Parathyroid adenoma (tissue), 2 donors: ENCODE data around the gene ZBTB38.

ENCODE experiments used
- H2AFZ ChIP-seq: fragments of 300-600 bp; sonication (generic); one replicate; pipeline ENCODE4 v1.7.0; 2017; ENCODE audit warnings: antibody characterized with exemption, mild to moderate bottlenecking
- H3K27ac ChIP-seq: fragments of 300-600 bp; sonication (generic); one replicate; pipeline ENCODE4 v1.7.0; 2017
- H3K27me3 ChIP-seq: fragments of 300-600 bp; sonication (generic); one replicate; pipeline ENCODE4 v1.7.0; 2017; ENCODE audit warnings: low read length; ENCODE audit not compliant: control insufficient read depth, insufficient read depth
- H3K36me3 ChIP-seq: fragments of 300-600 bp; sonication (generic); one replicate; pipeline ENCODE4 v1.7.0; 2017; ENCODE audit warnings: low read length; ENCODE audit not compliant: control insufficient read depth, insufficient read depth
- H3K4me1 ChIP-seq: fragments of 300-600 bp; sonication (generic); one replicate; pipeline ENCODE4 v1.7.0; 2017; ENCODE audit warnings: control low read depth
- H3K4me2 ChIP-seq: fragments of 300-600 bp; sonication (generic); one replicate; pipeline ENCODE4 v1.7.0; 2017; ENCODE audit warnings: low read length
- H3K4me3 ChIP-seq: fragments of 300-600 bp; sonication (generic); one replicate; pipeline ENCODE4 v1.7.0; 2017; ENCODE audit warnings: low read depth, low read length
- H3K79me2 ChIP-seq: fragments of 300-600 bp; sonication (generic); one replicate; pipeline ENCODE4 v1.7.0; 2017; ENCODE audit warnings: control low read depth
- H3K9ac ChIP-seq: fragments of 300-600 bp; sonication (generic); one replicate; pipeline ENCODE4 v1.7.0; 2017; ENCODE audit warnings: mild to moderate bottlenecking
- H3K9me3 ChIP-seq: fragments of 300-600 bp; sonication (generic); one replicate; pipeline ENCODE4 v1.7.0; 2017; ENCODE audit warnings: low read length; ENCODE audit not compliant: control insufficient read depth
- CTCF ChIP-seq: fragments of 300-600 bp; sonication (generic); IDR thresholded peaks from one replicate; pipeline ENCODE4 v1.7.0; 2017; ENCODE audit warnings: antibody characterized with exemption, mild to moderate bottlenecking
- donor health status: primary hyperparathyroidism.

The ZBTB38 gene

GRCh38 chr3:141388823-141389621 lies 20.7 kb downstream of the ZBTB38 start:
- H3K4me1 ChIP-seq: peaks cover 27% of the 10 kb centered on the region
- no peak for TF ChIP-seq CTCF
- no peak overlapping the region for H3K4me3 ChIP-seq
- peak overlapping the region; percentile 29 for H3K4me2 ChIP-seq
- H3K9me3 ChIP-seq: no peaks in the 10 kb centered on the region
- peaks cover 10% of the 10 kb centered on the region for H3K79me2 ChIP-seq
- H3K36me3 ChIP-seq: no peaks in the 10 kb centered on the region
- no peaks in the 10 kb centered on the region for H3K27me3 ChIP-seq
- peak overlapping the region; percentile 9 for H3K9ac ChIP-seq
- peak overlapping the region; percentile 91 for H3K27ac ChIP-seq
- peak overlapping the region; percentile 59 for H2AFZ ChIP-seq

- H3K36me3 ChIP-seq: no peaks in the 10 kb centered on the region
- H3K4me3 ChIP-seq: no peak overlapping the region
- H3K9ac ChIP-seq: no peak overlapping the region
- H3K27ac ChIP-seq: peak overlapping the region; percentile 91
- no peaks in the 10 kb centered on the region for H3K27me3 ChIP-seq
- H3K4me2 ChIP-seq: no peak overlapping the region
- TF ChIP-seq CTCF: no peak
- H3K9me3 ChIP-seq: no peaks in the 10 kb centered on the region
- peak overlapping the region; percentile 59 for H2AFZ ChIP-seq
- H3K79me2 ChIP-seq: peaks cover 12% of the 10 kb centered on the region
- H3K4me1 ChIP-seq: peaks cover 20% of the 10 kb centered on the region
Measured at GRCh38 chr3:141389703-141390102, 21.4 kb downstream of the ZBTB38 start.

GRCh38 chr3:141390747-141391146 lies 22.4 kb downstream of the ZBTB38 start:
- no peak overlapping the region for H3K27ac ChIP-seq
- TF ChIP-seq CTCF: no peak
- H3K36me3 ChIP-seq: no peaks in the 10 kb centered on the region
- no peak overlapping the region for H3K4me2 ChIP-seq
- peaks cover 12% of the 10 kb centered on the region for H3K79me2 ChIP-seq
- no peak overlapping the region for H3K9ac ChIP-seq
- no peaks in the 10 kb centered on the region for H3K9me3 ChIP-seq
- no peak overlapping the region for H3K4me3 ChIP-seq
- peaks cover 17% of the 10 kb centered on the region for H3K4me1 ChIP-seq
- H3K27me3 ChIP-seq: no peaks in the 10 kb centered on the region
- H2AFZ ChIP-seq: no peak overlapping the region

GRCh38 chr3:141391298-141391990 lies 23.1 kb downstream of the ZBTB38 start:
- Histone ChIP-seq H3K4me3 (no peak overlapping the region), H3K27me3 (no peaks in the 10 kb centered on the region), H3K9ac (no peak overlapping the region), H3K9me3 (no peaks in the 10 kb centered on the region), H3K4me1 (peaks cover 17% of the 10 kb centered on the region), H3K27ac (peak overlapping the region; percentile 16), H3K79me2 (peaks cover 16% of the 10 kb centered on the region), H3K4me2 (no peak overlapping the region), H3K36me3 (no peaks in the 10 kb centered on the region), H2AFZ (no peak overlapping the region)
- no peak for TF ChIP-seq CTCF
